B cell (primary cell): ENCODE data around the gene TBCB. TPM values are rescaled to one million over a fixed set of nuclear protein-coding genes. Genes with fewer than 3 reads are reported as not detected.
"Not testable (repeated sequence)": the region's sequence is repeated elsewhere in the genome, so short reads cannot be mapped to it uniquely, and the experiment has no call there.

Experiments used
- ATAC-seq: fragments of 200-7000 bp; cut with Tn5 transposase; one replicate; pipeline ENCODE4 v1.10.0; 2021; ENCODE audit warnings: low read depth, mild to moderate bottlenecking, moderate number of reproducible peaks, moderate library complexity
- CTCF ChIA-PET: fragments of 350-600 bp; sonication (Branson Sonifier 250); formaldehyde crosslinking; loops from one replicate; lab custom pipeline; 2021; ENCODE audit warnings: antibody characterized with exemption, inconsistent platforms; lab: Charles Lee
- POLR2A ChIA-PET: fragments of 350-600 bp; sonication (Branson Sonifier 250); formaldehyde crosslinking; loops from one replicate; lab custom pipeline; 2021; ENCODE audit warnings: antibody characterized with exemption; lab: Charles Lee
- DNase-seq: peaks from one replicate; pipeline ENCODE4 v3.0.0; 2013
- H2AFZ ChIP-seq: 2 replicates; pipeline ENCODE4 v1.6.1; 2012; ENCODE audit warnings: mild to moderate bottlenecking, low read depth, low read length; ENCODE audit not compliant: insufficient read depth, poor library complexity, severe bottlenecking
- H3K27ac ChIP-seq, 2 donors: 1 replicate in 1 of 2; 2 replicates in 1 of 2; pipeline ENCODE4 v1.5.1; 2012 to 2013; ENCODE audit warnings: low read length in 2 of 2, mild to moderate bottlenecking in 2 of 2, moderate library complexity in 1 of 2
- H3K27me3 ChIP-seq, 4 experiments: fragments of 200-600 bp in 1 of 4; sonication (generic) in 1 of 4; replicated peaks in 1 of 4; 1 replicate in 2 of 4; 2 replicates in 2 of 4; pipeline versions ENCODE4 v1.6.1 to v1.7.0; 2013 to 2016; ENCODE audit warnings: low read length in 3 of 4, mild to moderate bottlenecking in 2 of 4, mixed read lengths in 1 of 4, moderate library complexity in 1 of 4; ENCODE audit not compliant: insufficient read depth in 4 of 4, control insufficient read depth in 3 of 4; ENCODE audit errors: control extremely low read depth in 1 of 4
- H3K36me3 ChIP-seq, 2 experiments: replicated peaks in 1 of 2; 1 replicate in 1 of 2; 2 replicates in 1 of 2; pipeline versions ENCODE4 v1.6.1 to v1.7.1; 2013; ENCODE audit warnings: low read length in 1 of 2; ENCODE audit not compliant: insufficient read depth in 2 of 2, control insufficient read depth in 1 of 2; ENCODE audit errors: control extremely low read depth in 1 of 2, extremely low read depth in 1 of 2
- H3K4me1 ChIP-seq, 2 donors: fragments of 200-600 bp in 1 of 2; sonication (generic) in 1 of 2; 1 replicate in 1 of 2; 2 replicates in 1 of 2; pipeline versions ENCODE4 v1.5.1 to v1.6.1; 2013 to 2017; ENCODE audit warnings: low read length in 2 of 2; ENCODE audit not compliant: control insufficient read depth in 2 of 2, insufficient read depth in 2 of 2
- H3K4me2 ChIP-seq: replicated peaks from 2 replicates; pipeline ENCODE3; 2012; ENCODE audit warnings: mild to moderate bottlenecking, low read depth, low read length; ENCODE audit not compliant: poor library complexity, severe bottlenecking
- H3K4me3 ChIP-seq, 5 experiments: fragments of 200-600 bp in 1 of 5; sonication (generic) in 1 of 5; 1 replicate in 3 of 5; 2 replicates in 2 of 5; pipeline versions ENCODE4 v1.5.1 to v1.7.0; 2011 to 2016; ENCODE audit warnings: low read length in 4 of 5, mild to moderate bottlenecking in 4 of 5, low read depth in 2 of 5, control low read depth in 1 of 5, moderate library complexity in 1 of 5; ENCODE audit not compliant: insufficient read depth in 1 of 5; ENCODE audit errors: control extremely low read depth in 1 of 5, extremely low read depth in 1 of 5
- H3K79me2 ChIP-seq: fragments of 200-600 bp; sonication (generic); one replicate; pipeline ENCODE4 v1.6.0; 2016; ENCODE audit warnings: low read length; ENCODE audit not compliant: control insufficient read depth, insufficient read depth
- H3K9ac ChIP-seq: fragments of 200-600 bp; sonication (generic); 2 replicates; pipeline ENCODE4 v1.6.1; 2017; ENCODE audit warnings: mild to moderate bottlenecking, low read length, moderate library complexity
- H3K9me3 ChIP-seq, 3 donors: one replicate each; pipeline versions ENCODE4 v1.6.1 to v1.7.1; 2013; ENCODE audit warnings: low read length in 2 of 3; ENCODE audit not compliant: control insufficient read depth in 2 of 3, insufficient read depth in 1 of 3; ENCODE audit errors: control extremely low read depth in 1 of 3
- H4K20me1 ChIP-seq: 2 replicates; pipeline ENCODE4 v1.6.0; 2012; ENCODE audit warnings: mild to moderate bottlenecking, low read length; ENCODE audit not compliant: insufficient read depth, control insufficient read depth, poor library complexity, severe bottlenecking
- H3K27ac Mint-ChIP-seq: one replicate; pipeline ENCODE4 v1.8.0; 2021; ENCODE audit warnings: mixed read lengths
- H3K27me3 Mint-ChIP-seq: one replicate; pipeline ENCODE4 v1.8.0; 2021; ENCODE audit warnings: mixed read lengths
- H3K4me1 Mint-ChIP-seq: one replicate; pipeline ENCODE4 v1.8.0; 2021; ENCODE audit warnings: mixed read lengths
- H3K4me3 Mint-ChIP-seq: one replicate; pipeline ENCODE4 v1.8.0; 2021; ENCODE audit warnings: mixed read lengths
- H3K9me3 Mint-ChIP-seq: one replicate; pipeline ENCODE4 v1.8.0; 2022; ENCODE audit warnings: mixed read lengths; ENCODE audit not compliant: insufficient read depth
- CTCF ChIP-seq: fragments of 200-600 bp; IDR thresholded peaks from one replicate; pipeline ENCODE4 v1.8.0; 2022; ENCODE audit warnings: antibody characterized with exemption, mild to moderate bottlenecking
- EZH2 ChIP-seq: IDR thresholded peaks from 2 replicates; pipeline ENCODE4 v1.6.1; 2012; ENCODE audit warnings: borderline replicate concordance, low read depth, mild to moderate bottlenecking, moderate library complexity, low read length; ENCODE audit not compliant: insufficient read depth, poor library complexity, severe bottlenecking
- WGBS: methylation state at CpG from one replicate; pipeline ENCODE4 v1.1.5; 2013; ENCODE audit warnings: missing lambda C conversion rate; ENCODE audit not compliant: insufficient coverage; 5-methylcytosine and 5-hydroxymethylcytosine counted together
- intact Hi-C: fragments of 100-400 bp; cut with micrococcal nuclease; formaldehyde crosslinking; loops from one replicate; pipeline ENCODE4 v1.10.0; 2022
- polyA plus RNA-seq: library from polyadenylated mRNA; depleted of rRNA; stranded (reverse); fragments of >200 nt; gene quantifications from 2 replicates; pipeline ENCODE4 v1.2.3, GENCODE V29; 2012
- total RNA-seq, 2 donors: library from RNA; stranded (reverse); fragments of 120-200 nt in 1 of 2; gene quantifications; 1 replicate in 1 of 2; 2 replicates in 1 of 2; pipeline versions ENCODE4 v1.2.3 to v1.2.4, GENCODE V29; 2013 to 2022

Gene TBCB
- total and polyA plus RNA-seq, 2 donors (not counting 1 experiment from before 2014, with no cell fraction given), result 148 to 187 TPM

- POLR2A ChIA-PET, result no interaction called here
- H3K27ac Mint-ChIP-seq, result peak overlapping the region; percentile 46
- H3K27me3 Mint-ChIP-seq, result no peaks in the 10 kb centered on the region
- CTCF ChIA-PET, result interaction anchor here (1.1 to 8.2 kb wide), 3 partner anchors 8 to 41 kb away, joined by 3 to 146 read pairs (median 42); partner anchors contain the start of genes CAPNS1, POLR2I and TBCB
- Histone ChIP-seq H4K20me1 (peaks cover 7% of the 10 kb centered on the region), H3K36me3 (peaks cover 0 to 33% of the 10 kb centered on the region in 2 experiments), H3K79me2 (peaks cover 5% of the 10 kb centered on the region), H3K4me1 (peaks cover 9 to 18% of the 10 kb centered on the region in 2 donors), H3K4me2 (no peak overlapping the region), H3K9me3 (peaks cover 0 to 14% (median 0%) of the 10 kb centered on the region in 3 donors), H3K4me3 (no peak overlapping the region), H3K27me3 (no peaks in the 10 kb centered on the region), H3K27ac (no peak overlapping the region), H3K9ac (no peak overlapping the region), H2AFZ (no peak overlapping the region)
- TF ChIP-seq CTCF (no peak), EZH2 (no peak)
- peaks cover 12% of the 10 kb centered on the region for H3K4me1 Mint-ChIP-seq
- H3K9me3 Mint-ChIP-seq, result no peaks in the 10 kb centered on the region
- 93% methylated on average over 5 of the region's 9 CpGs for WGBS
- DNase-seq, result no peak
- no peak for ATAC-seq
- H3K4me3 Mint-ChIP-seq, result peak overlapping the region; percentile 32
- intact Hi-C loops, result no loop called here
Observed at GRCh38 chr19:36125557-36125956, 10.3 kb downstream of the TBCB start.

- intact Hi-C loops, result loop anchor here (1.0 to 2.0 kb wide), 2 partner anchors 11 to 74 kb away; partner anchors contain the start of genes THAP8 and WDR62
- Mint-ChIP-seq H3K4me1 (peaks cover 15% of the 10 kb centered on the region), H3K27ac (peak overlapping the region; percentile 96), H3K4me3 (peak overlapping the region; percentile 98), H3K9me3 (no peaks in the 10 kb centered on the region), H3K27me3 (no peaks in the 10 kb centered on the region)
- ChIA-PET CTCF (interaction anchor here (0.7 to 8.2 kb wide), 23 partner anchors 10 to 434 kb away, joined by 3 to 146 read pairs (median 5); partner anchors contain the start of genes CAPNS1, COX7A1, POLR2I and TBCB), POLR2A (interaction anchor here (0.8 to 3.3 kb wide), 5 partner anchors 11 to 559 kb away, joined by 3 to 33 read pairs (median 5); partner anchors contain the start of genes CAPNS1, POLR2I, ZNF146 and ZNF565)
- Histone ChIP-seq H3K4me1 (peaks cover 9 to 32% of the 10 kb centered on the region in 2 donors), H3K4me3 (peak overlapping the region; percentile 65 to 84 (median 76)), H2AFZ (peak overlapping the region; percentile 93), H3K79me2 (no peaks in the 10 kb centered on the region), H3K9ac (peak overlapping the region; percentile 72), H3K9me3 (peaks cover 0 to 14% (median 0%) of the 10 kb centered on the region in 3 donors), H4K20me1 (no peaks in the 10 kb centered on the region), H3K36me3 (peaks cover 0 to 19% of the 10 kb centered on the region in 2 experiments), H3K4me2 (peak overlapping the region; percentile 78), H3K27ac (peak overlapping the region; percentile 59 to 70), H3K27me3 (no peaks in the 10 kb centered on the region)
- ATAC-seq (peak; percentile 14), DNase-seq (no peak)
- TF ChIP-seq EZH2, result no peak
- TF ChIP-seq CTCF, result no peak
- no CpG with 5 or more reads among the region's 10 CpGs for WGBS
Observed at GRCh38 chr19:36128392-36128736, 13.1 kb downstream of the TBCB start.

- H3K79me2 ChIP-seq, DNase-seq, intact Hi-C loops, H3K4me3 ChIP-seq, H3K27me3 ChIP-seq, H4K20me1 ChIP-seq, H3K27ac ChIP-seq, POLR2A ChIA-PET, H3K36me3 ChIP-seq, H3K4me2 ChIP-seq, H3K9me3 Mint-ChIP-seq, H3K27me3 Mint-ChIP-seq, H3K27ac Mint-ChIP-seq, H2AFZ ChIP-seq, H3K9ac ChIP-seq, H3K4me3 Mint-ChIP-seq, ATAC-seq: not testable (repeated sequence)
- WGBS, result 57% methylated on average over 5 of the region's 6 CpGs
- peaks cover 15% of the 10 kb centered on the region for H3K4me1 Mint-ChIP-seq
- Histone ChIP-seq H3K4me1 (peaks cover 9 to 32% of the 10 kb centered on the region in 2 donors), H3K9me3 (peaks cover 0 to 14% (median 0%) of the 10 kb centered on the region in 3 donors)
- CTCF ChIA-PET, result interaction anchor here (0.7 to 8.2 kb wide), 2 partner anchors 35 to 1177 kb away, joined by 4 to 146 read pairs; no protein-coding TSS in a partner anchor
Observed at GRCh38 chr19:36131221-36131620, 16.0 kb downstream of the TBCB start.
